GM12873 (cell line): ENCODE data around the gene CFHR4.

Experiments used
- TF ChIP-seq, protein P1 (sequence below): IDR thresholded peaks from 2 replicates; pipeline ENCODE4 v1.5.1; 2012; ENCODE audit warnings: low read depth, mild to moderate bottlenecking, moderate library complexity, low read length, control low read depth; ENCODE audit not compliant: insufficient read depth; ENCODE audit errors: missing control alignments

The CFHR4 gene

DNA sequence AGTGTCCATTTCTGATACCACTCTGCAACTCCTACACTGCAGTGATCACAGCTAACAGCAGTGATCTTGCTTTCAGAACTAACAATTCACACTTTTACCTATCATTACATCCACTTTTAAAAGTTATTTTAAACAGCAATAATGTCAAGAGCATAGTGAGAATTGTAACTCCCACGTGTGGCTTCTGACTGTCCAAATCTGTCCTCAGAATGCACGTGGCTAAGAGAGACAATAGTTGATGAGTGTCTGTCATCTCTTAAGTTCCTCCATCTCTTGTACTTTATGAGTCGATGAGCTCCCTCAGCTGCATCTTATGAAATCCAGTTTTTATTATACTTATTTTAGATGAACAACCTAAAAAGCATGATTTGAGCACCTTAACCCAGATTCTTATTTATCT lies 73.0 kb downstream of the CFHR4 start:
- TF ChIP-seq, protein P1, sequence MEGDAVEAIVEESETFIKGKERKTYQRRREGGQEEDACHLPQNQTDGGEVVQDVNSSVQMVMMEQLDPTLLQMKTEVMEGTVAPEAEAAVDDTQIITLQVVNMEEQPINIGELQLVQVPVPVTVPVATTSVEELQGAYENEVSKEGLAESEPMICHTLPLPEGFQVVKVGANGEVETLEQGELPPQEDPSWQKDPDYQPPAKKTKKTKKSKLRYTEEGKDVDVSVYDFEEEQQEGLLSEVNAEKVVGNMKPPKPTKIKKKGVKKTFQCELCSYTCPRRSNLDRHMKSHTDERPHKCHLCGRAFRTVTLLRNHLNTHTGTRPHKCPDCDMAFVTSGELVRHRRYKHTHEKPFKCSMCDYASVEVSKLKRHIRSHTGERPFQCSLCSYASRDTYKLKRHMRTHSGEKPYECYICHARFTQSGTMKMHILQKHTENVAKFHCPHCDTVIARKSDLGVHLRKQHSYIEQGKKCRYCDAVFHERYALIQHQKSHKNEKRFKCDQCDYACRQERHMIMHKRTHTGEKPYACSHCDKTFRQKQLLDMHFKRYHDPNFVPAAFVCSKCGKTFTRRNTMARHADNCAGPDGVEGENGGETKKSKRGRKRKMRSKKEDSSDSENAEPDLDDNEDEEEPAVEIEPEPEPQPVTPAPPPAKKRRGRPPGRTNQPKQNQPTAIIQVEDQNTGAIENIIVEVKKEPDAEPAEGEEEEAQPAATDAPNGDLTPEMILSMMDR: no peak
